Cortex of kidney (tissue), 1 donor: ENCODE data around the gene SYNGR1.
"Not testable (repeated sequence)": the region's sequence is repeated elsewhere in the genome, so short reads cannot be mapped to it uniquely, and the experiment has no call there.

Experiments
- DNase-seq: peaks from one replicate; lab custom pipeline; 2025; lab: John Stamatoyannopoulos, UW

Gene SYNGR1

GRCh38 chr22:39409516-39410029, 59.8 kb downstream of the SYNGR1 start:
- DNase-seq = no peak

- no peak for DNase-seq
These were observed 60.5 kb downstream of the SYNGR1 start for GRCh38 chr22:39410264-39410663.

DNA sequence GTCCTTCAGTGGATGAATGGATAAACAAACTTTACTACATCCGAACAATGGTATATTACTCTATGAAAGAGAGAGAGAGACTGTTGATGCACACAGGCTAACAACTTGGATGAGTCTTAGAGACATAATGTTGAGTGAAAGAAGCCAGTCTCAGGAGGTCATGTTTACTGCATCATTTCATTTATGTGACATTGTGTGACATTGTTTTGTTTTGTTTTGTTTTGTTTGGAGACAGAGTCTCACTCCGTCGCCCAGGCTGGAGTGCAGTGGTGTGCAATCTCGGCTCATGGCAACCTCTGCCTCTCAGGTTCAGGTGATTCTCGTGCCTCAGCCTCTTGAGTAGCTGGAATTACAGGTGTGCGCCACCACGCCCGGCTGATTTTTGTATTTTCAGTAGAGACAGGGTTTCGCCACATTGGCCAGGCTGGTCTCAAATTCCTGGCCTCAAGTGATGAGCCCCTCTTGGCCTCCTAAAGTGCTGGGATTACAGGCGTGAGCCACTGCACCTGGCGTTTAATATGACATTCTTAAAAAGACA, 62.1 kb downstream of the SYNGR1 start:
- DNase-seq = not testable (repeated sequence)

- DNase-seq = not testable (repeated sequence)
These were observed 63.4 kb downstream of the SYNGR1 start for GRCh38 chr22:39413204-39413603.

DNA sequence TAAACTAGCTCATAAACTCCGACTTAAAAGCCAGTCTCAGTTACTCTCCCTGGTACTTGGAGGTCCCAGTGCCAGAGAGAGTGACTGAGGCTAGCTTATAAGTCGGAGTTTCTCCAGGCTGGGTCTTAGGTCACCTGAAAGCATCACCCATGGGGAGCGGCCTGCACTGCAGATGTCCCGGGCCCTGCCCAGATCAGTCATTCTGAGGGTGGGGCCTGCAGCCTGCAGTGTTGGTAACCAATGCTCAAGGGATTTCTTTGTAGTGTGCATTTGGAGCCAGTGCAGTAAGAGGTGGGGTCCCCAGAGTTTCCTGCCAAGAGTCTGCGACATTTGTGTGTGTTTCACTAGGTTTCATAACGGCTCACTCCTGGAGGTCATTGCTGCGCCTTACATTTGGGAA, 64.6 kb downstream of the SYNGR1 start:
- DNase-seq = no peak

GRCh38 chr22:39414886-39415285, 65.1 kb downstream of the SYNGR1 start:
- DNase-seq = no peak

DNA sequence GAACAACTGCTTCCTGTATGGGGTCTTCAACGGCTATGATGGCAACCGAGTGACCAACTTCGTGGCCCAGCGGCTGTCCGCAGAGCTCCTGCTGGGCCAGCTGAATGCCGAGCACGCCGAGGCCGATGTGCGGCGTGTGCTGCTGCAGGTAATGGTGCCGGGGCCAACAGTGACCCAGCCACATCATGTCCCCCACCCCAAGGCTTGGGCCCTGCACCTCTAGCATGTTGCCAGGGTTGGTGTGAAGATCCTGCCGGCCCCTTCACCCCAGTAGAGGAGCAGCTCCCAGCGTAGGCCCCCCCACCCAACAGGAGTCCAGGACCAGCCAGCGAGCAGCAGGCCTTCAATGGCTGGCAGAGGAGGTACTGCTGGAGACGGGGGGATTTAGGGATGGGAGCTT, 65.7 kb downstream of the SYNGR1 start:
- DNase-seq = no peak

- DNase-seq = no peak
These were observed 66.5 kb downstream of the SYNGR1 start for GRCh38 chr22:39416319-39416718.

DNA sequence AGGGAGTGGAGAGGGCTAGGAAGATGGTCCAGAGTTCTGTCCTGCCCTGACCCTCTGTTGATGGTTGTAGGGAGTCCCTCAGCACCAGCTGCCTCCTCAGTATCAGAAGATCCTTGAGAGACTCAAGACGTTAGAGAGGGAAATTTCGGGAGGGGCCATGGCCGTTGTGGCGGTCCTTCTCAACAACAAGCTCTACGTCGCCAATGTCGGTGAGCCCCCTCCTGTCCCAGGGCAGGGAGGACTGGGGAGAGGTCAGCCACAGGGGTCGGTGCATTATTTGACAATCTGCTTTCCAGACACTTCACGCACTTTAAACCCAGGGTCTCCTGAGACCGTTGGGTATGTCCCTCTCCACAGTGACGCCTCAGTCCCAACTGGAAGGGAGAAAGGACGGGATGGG, 67.8 kb downstream of the SYNGR1 start:
- DNase-seq = no peak

GRCh38 chr22:39418696-39419095, 68.9 kb downstream of the SYNGR1 start:
- DNase-seq = no peak

DNA sequence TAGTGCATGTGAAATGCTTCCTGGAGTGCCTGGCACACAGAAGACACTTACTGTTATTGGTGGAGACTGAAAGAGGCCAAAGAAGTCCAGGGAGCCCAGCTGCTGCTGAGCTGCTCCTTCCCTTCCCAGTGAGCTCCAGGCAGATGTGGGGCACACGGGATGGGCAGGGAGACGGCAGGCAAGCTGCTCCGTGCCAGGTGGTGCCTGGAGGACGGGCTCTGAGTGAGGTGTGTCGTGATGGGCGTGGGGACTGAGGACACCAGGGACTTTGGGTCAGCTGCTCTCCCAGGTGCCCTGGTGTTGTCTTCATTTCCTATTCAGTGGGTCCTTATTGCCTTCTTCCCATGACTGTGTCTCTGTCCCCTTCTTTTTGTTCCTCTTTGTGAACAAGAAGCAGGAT, 69.3 kb downstream of the SYNGR1 start:
- DNase-seq = no peak

GRCh38 chr22:39419911-39420310, 70.1 kb downstream of the SYNGR1 start:
- DNase-seq = no peak

GRCh38 chr22:39421691-39422090, 71.9 kb downstream of the SYNGR1 start:
- no peak for DNase-seq

DNA sequence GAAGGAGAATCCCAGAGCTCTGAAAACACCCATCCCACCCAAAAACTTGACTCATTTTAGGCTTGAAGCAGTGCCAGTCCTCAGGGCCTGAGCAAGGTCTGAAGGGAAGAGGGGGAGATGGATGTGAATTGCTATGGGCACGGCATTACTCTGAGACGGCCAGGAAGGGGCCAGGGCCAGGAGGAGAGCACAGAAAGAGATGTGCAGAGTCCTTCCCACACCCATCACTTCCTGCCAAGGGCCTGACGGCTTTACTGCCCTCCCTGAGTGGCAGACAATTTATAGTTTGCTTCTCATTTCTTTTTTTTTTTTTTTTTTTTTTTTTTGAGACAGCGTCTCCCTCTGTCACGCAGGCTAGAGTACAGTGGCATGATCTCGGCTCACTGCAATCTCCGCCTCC, 72.3 kb downstream of the SYNGR1 start:
- no peak for DNase-seq

DNA sequence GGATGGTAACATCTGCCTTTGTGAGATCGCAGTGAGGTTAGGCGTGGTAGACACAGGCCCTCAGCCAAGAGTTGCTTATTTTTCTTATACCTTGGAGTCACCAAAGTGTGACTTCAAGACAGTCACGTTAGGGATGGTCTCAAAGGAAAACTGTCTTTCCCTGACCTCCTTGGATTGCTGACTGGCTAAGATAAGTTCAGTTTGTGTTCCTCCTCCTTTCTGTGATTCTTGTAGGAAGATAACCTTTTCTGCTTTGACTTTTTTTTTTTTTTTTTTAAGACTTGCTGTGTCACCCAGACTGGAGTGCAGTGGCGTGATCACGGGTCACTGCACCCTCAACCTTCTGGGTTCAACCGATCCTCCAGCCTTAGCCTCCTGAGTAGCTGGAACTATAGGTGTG, 72.9 kb downstream of the SYNGR1 start:
- no peak for DNase-seq

GRCh38 chr22:39423976-39424375, 74.2 kb downstream of the SYNGR1 start:
- no peak for DNase-seq

- DNase-seq = no peak
These were observed 76.7 kb downstream of the SYNGR1 start for GRCh38 chr22:39426380-39427043.

- no peak for DNase-seq
These were observed 78.2 kb downstream of the SYNGR1 start for GRCh38 chr22:39427751-39428596.

DNA sequence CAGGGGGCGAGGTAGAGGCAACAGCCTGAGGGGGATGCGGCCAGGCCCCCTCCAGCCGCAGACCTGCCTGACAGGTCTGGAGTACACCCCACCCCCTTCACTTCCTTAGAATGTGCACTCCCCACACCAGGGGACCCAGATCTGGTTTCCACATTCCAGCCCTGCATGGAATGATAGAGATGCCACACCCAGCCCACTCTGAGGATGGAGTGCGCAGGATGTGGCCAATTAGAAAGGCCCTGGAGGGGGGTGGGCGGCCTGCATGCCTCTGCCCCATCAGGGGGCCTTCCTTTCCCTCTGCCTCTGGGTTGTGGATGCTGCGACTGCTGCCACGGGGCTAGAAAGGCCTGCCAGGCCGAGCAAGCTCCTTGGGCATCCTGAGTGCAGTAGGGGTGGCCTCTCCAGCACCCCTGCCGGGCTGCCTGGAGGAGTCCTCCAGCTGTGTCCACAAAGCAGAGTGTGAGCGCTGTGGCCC, 78.8 kb downstream of the SYNGR1 start:
- no peak for DNase-seq

GRCh38 chr22:39429186-39429585, 79.4 kb downstream of the SYNGR1 start:
- no peak for DNase-seq

GRCh38 chr22:39429916-39430575, 80.3 kb downstream of the SYNGR1 start:
- DNase-seq = no peak

DNA sequence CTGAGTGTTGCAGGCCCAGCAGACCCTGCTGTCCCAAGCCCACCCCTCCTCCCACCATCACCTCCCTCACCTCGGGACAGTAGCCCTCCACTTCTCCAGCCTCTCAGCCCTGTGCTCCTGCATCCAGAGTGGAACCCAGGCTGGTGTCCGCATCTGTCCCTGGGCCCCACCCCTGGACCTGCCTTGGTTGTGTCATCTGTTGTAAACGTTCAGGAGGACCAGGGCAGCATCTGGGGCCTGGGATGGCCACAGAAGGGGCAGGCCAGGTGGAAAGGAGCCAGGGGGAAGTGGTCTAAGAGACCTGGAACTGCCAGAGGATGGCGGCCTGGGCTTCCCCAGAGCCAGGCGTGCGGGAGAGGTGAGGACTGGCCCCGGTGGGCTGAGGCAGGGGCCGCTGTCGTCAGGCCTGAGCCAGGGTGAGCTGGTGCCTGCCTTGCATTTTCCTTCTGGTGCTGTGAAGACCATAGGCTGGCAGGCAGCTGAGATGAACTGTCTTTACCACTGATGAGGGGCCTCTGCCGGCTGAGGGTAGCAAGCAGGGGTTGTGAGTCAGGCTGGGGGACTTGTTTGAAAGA, 80.9 kb downstream of the SYNGR1 start:
- no peak for DNase-seq
